HCT116 (cell line): ENCODE measurements around the gene CDKN1C. TPM values are rescaled to one million over a fixed set of nuclear protein-coding genes. Genes with fewer than 3 reads are reported as not detected.

Experiments used
- ATAC-seq: fragments of 200-7000 bp; cut with Tn5 transposase; 2 replicates; pipeline ENCODE4 v1.9.1; 2020; ENCODE audit warnings: mild to moderate bottlenecking, moderate library complexity
- BruUV-seq: library from RNA; stranded (reverse); fragments of 400-500 nt; replicated peaks from 2 replicates; lab custom pipeline; 2021; lab: Mats Ljungman, UMichigan
- CTCF ChIA-PET: fragments of 300-600 bp; sonication (Branson Sonifier 250); formaldehyde crosslinking; loops from one replicate; lab custom pipeline; 2021; ENCODE audit warnings: antibody characterized with exemption; lab: Charles Lee
- POLR2A ChIA-PET: fragments of 300-600, 350-600 bp; sonication (Branson Sonifier 250); formaldehyde crosslinking; loops from one replicate; lab custom pipeline; 2021; ENCODE audit warnings: antibody characterized with exemption; lab: Charles Lee
- RAD21 ChIA-PET, 2 experiments: fragments of 300-600 bp; sonication (Branson Sonifier 250); formaldehyde crosslinking; loops; one replicate each; lab custom pipeline; 2023; ENCODE audit warnings: low total read pairs in 2 of 2; ENCODE audit not compliant: uncharacterized antibody in 2 of 2, unreplicated experiment in 2 of 2, low non-redundant PET in 1 of 2; lab: Charles Lee
- DNase-seq: peaks from one replicate; pipeline ENCODE4 v3.0.0-alpha.2; 2010; ENCODE audit warnings: low read depth, low spot score
- H2AFZ ChIP-seq: fragments of 200-600 bp; shearing (Covaris generic), sonication (generic); 2 replicates; pipeline ENCODE4 v1.6.1; 2017; ENCODE audit warnings: low read depth, mixed run types, mixed read lengths, antibody characterized with exemption, low read length; ENCODE audit not compliant: poor library complexity, severe bottlenecking
- H3K27ac ChIP-seq: 2 replicates; pipeline ENCODE4 v1.5.1; 2012; ENCODE audit warnings: low read depth, low read length
- H3K27me3 ChIP-seq: fragments of 200-600 bp; sonication (generic); 2 replicates; pipeline ENCODE4 v1.6.1; 2016; ENCODE audit warnings: mixed run types, low read length, mixed read lengths; ENCODE audit not compliant: insufficient read depth
- H3K36me3 ChIP-seq, 2 experiments: fragments of 200-500 bp in 1 of 2; fragments of 200-600 bp in 1 of 2; sonication (Bioruptor generic) in 1 of 2; sonication (generic) in 1 of 2; 2 replicates each; pipeline versions ENCODE4 v1.5.1 to v1.6.1; 2014 to 2016; ENCODE audit warnings: low read length in 2 of 2, inconsistent platforms in 1 of 2, mixed read lengths in 1 of 2, mixed run types in 1 of 2; ENCODE audit not compliant: insufficient read depth in 2 of 2, control insufficient read depth in 1 of 2
- H3K4me1 ChIP-seq, 2 experiments: fragments of 200-600 bp in 1 of 2; sonication (generic) in 1 of 2; 2 replicates each; pipeline versions ENCODE4 v1.5.1 to v1.6.1; 2012 to 2017; ENCODE audit warnings: low read length in 2 of 2, inconsistent platforms in 1 of 2, mild to moderate bottlenecking in 1 of 2, mixed read lengths in 1 of 2, mixed run types in 1 of 2, moderate library complexity in 1 of 2; ENCODE audit not compliant: insufficient read depth in 2 of 2, control insufficient read depth in 1 of 2
- H3K4me2 ChIP-seq: fragments of 200-600 bp; sonication (generic); 2 replicates; pipeline ENCODE4 v1.6.1; 2017; ENCODE audit warnings: mixed run types, low read length, mixed read lengths
- H3K4me3 ChIP-seq, 2 experiments: fragments of 200-600 bp in 1 of 2; sonication (generic) in 1 of 2; replicated peaks in 1 of 2; 2 replicates each; pipeline ENCODE4 v1.5.1; 2011 to 2016; ENCODE audit warnings: low read length in 2 of 2, control low read depth in 1 of 2, low read depth in 1 of 2, mild to moderate bottlenecking in 1 of 2, mixed read lengths in 1 of 2, mixed run types in 1 of 2
- H3K79me2 ChIP-seq: fragments of 200-600 bp; sonication (generic); 2 replicates; pipeline ENCODE4 v1.6.1; 2017; ENCODE audit warnings: mild to moderate bottlenecking, mixed run types, low read length, moderate library complexity, mixed read lengths; ENCODE audit not compliant: insufficient read depth
- H3K9ac ChIP-seq: fragments of 200-600 bp; sonication (generic); 2 replicates; pipeline ENCODE4 v1.6.1; 2016; ENCODE audit warnings: low read length, mixed read lengths
- H3K9me2 ChIP-seq: fragments of 200-600 bp; sonication (generic), shearing (Covaris generic); 2 replicates; pipeline ENCODE4 v1.6.1; 2017; ENCODE audit warnings: mixed run types, mild to moderate bottlenecking, moderate library complexity; ENCODE audit not compliant: insufficient read depth
- H3K9me3 ChIP-seq, 2 experiments: fragments of 200-500 bp in 1 of 2; fragments of 200-600 bp in 1 of 2; sonication (Bioruptor generic) in 1 of 2; sonication (generic) in 1 of 2; 2 replicates each; pipeline ENCODE4 v1.6.1; 2014 to 2017; ENCODE audit warnings: low read length in 2 of 2, mixed read lengths in 2 of 2, inconsistent platforms in 1 of 2, low read depth in 1 of 2, mild to moderate bottlenecking in 1 of 2, mixed run types in 1 of 2, moderate library complexity in 1 of 2; ENCODE audit not compliant: control insufficient read depth in 1 of 2, insufficient read depth in 1 of 2
- H4K20me1 ChIP-seq: fragments of 200-600 bp; sonication (generic), shearing (Covaris generic); 2 replicates; pipeline ENCODE4 v1.6.1; 2017; ENCODE audit warnings: mixed run types, mild to moderate bottlenecking, moderate library complexity; ENCODE audit not compliant: insufficient read depth
- CTCF ChIP-seq, 3 experiments: fragments of 200-600 bp in 1 of 3; sonication (generic) in 1 of 3; IDR thresholded peaks in 2 of 3; conservative IDR thresholded peaks in 1 of 3; 2 replicates each; pipeline ENCODE4 v1.5.1; 2012 to 2017; ENCODE audit warnings: low read depth in 2 of 3, low read length in 2 of 3, antibody characterized with exemption in 1 of 3, borderline replicate concordance in 1 of 3, control low read depth in 1 of 3, mild to moderate bottlenecking in 1 of 3, mixed read lengths in 1 of 3, mixed run types in 1 of 3, moderate library complexity in 1 of 3; ENCODE audit not compliant: insufficient read depth in 1 of 3
- EZH2phosphoT487 ChIP-seq: fragments of 200-600 bp; IDR thresholded peaks from 2 replicates; pipeline ENCODE4 v1.6.1; 2018; ENCODE audit warnings: antibody characterized with exemption, borderline replicate concordance
- POLR2A ChIP-seq: IDR thresholded peaks from 2 replicates; pipeline ENCODE4 v1.7.0; 2011; ENCODE audit warnings: borderline replicate concordance; ENCODE audit not compliant: insufficient read depth, insufficient read length; ENCODE audit errors: extremely low read depth
- SIN3A ChIP-seq: IDR thresholded peaks from 2 replicates; pipeline ENCODE4 v1.6.1; 2012; ENCODE audit warnings: low read depth
- TCF7L2 ChIP-seq: IDR thresholded peaks from 2 replicates; pipeline ENCODE4 v1.7.0; 2011; ENCODE audit warnings: borderline replicate concordance, inconsistent platforms; ENCODE audit not compliant: insufficient read depth, insufficient read length; ENCODE audit errors: extremely low read depth
- YY1 ChIP-seq: IDR thresholded peaks from 2 replicates; pipeline ENCODE4 v1.6.1; 2011; ENCODE audit warnings: low read length, low read depth, moderate library complexity, mild to moderate bottlenecking; ENCODE audit not compliant: insufficient replicate concordance; ENCODE audit errors: extremely low read depth
- ZFX ChIP-seq: fragments of 450-650 bp; IDR thresholded peaks from 2 replicates; pipeline ENCODE4 v1.6.1; 2017
- intact Hi-C: fragments of 100-400 bp; cut with micrococcal nuclease; formaldehyde crosslinking; loops from 2 replicates; pipeline ENCODE4 v1.10.0; 2022
- total RNA-seq: library from RNA; stranded (reverse); gene quantifications from one replicate; pipeline ENCODE4 v1.2.1, GENCODE V29; 2021; ENCODE audit not compliant: unreplicated experiment

Gene CDKN1C
- total RNA-seq, 1 experiment from 2014 or later = 24.0 TPM

GRCh38 chr11:2892215-2892966, 6.8 kb upstream of the CDKN1C start:
- BruUV-seq = no TSS peak
- intact Hi-C loops = loop anchor here (1.0 to 2.0 kb wide), 2 partner anchors 38 to 360 kb away; no protein-coding TSS in a partner anchor
- H3K9ac ChIP-seq = peak overlapping the region; percentile 72
- H4K20me1 ChIP-seq = no peaks in the 10 kb centered on the region
- peak; percentile 65 for ATAC-seq
- no peaks in the 10 kb centered on the region for H3K9me2 ChIP-seq
- H3K36me3 ChIP-seq = no peaks in the 10 kb centered on the region
- H3K4me3 ChIP-seq = peak overlapping the region; percentile 50 to 72
- TF ChIP-seq ZFX (0 out of 2 replicates have a peak, but pooled peaks have one; percentile 56), YY1 (peak; percentile 20), SIN3A (no peak), EZH2phosphoT487 (no peak), TCF7L2 (peak; percentile 5), POLR2A (peak; percentile 64), CTCF (IDR thresholded peaks at IDR 0.05 in 2 of 3, conservative IDR thresholded peaks at IDR 0.05 in 1 of 3; ENCODE audit: borderline replicate concordance in 1 of 3, insufficient read depth in 1 of 3, low read depth in 2 of 3, low read length in 2 of 3) (peak in 2 of 3 experiments; percentile 95 to 96; a peak in 4 of 6 replicates)
- TF ChIP-seq, all 23 proteins: peak for 5
- Histone ChIP-seq H3K27me3 (no peaks in the 10 kb centered on the region), H3K79me2 (no peaks in the 10 kb centered on the region), H3K9me3 (no peaks in the 10 kb centered on the region), H2AFZ (no peak overlapping the region), H3K4me2 (peak overlapping the region; percentile 99), H3K4me1 (peaks cover 31 to 57% of the 10 kb centered on the region in 2 experiments), H3K27ac (peak overlapping the region; percentile 75)
- no peak for DNase-seq
- ChIA-PET RAD21 (interaction anchor here (0.7 to 6.4 kb wide), 8 partner anchors 19 to 359 kb away, joined by 3 to 85 read pairs (median 6); partner anchors contain the start of gene PHLDA2 (in 2 of the 2)), CTCF (interaction anchor here (0.8 to 13.7 kb wide), 13 partner anchors 10 to 515 kb away, joined by 3 to 337 read pairs (median 5); partner anchors contain the start of genes CD81, PHLDA2 and TSSC4), POLR2A (interaction anchor here (0.9 to 5.0 kb wide), 6 partner anchors 9 to 359 kb away, joined by 3 to 50 read pairs (median 6); partner anchors contain the start of gene PHLDA2)
